GM10847 (cell line): ENCODE results near the gene PLD2.

Experiments
- POLR2A ChIP-seq: IDR thresholded peaks from 2 replicates; pipeline ENCODE4 v1.6.1; 2011; ENCODE audit not compliant: insufficient read length; ENCODE audit errors: extremely low read depth

The PLD2 gene

GRCh38 chr17:4839965-4840892 lies 33.3 kb downstream of the PLD2 start:
- TF ChIP-seq POLR2A: no peak

- no peak for TF ChIP-seq POLR2A
These were observed 33.9 kb downstream of the PLD2 start for GRCh38 chr17:4840893-4841242.

DNA sequence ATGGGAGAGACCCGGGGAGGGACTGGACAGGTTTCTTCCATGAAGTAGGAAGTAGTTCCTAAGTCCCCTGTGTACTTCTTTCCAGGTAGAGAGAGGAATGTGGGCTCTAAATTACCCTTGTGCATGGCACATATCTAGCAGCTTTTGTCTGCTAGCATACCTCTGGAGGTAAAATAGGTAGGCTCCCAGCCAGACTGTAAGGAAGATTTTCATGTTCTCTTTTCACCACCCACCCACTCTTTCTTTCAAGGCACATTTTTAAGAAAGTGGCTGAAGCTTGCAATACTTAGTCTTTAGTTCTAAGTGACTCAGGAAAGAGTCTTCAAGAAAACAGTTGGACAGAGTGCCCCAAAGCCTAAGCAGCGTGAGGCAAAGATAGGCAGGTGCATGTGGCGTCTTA lies 35.4 kb downstream of the PLD2 start:
- TF ChIP-seq POLR2A: no peak

- no peak for TF ChIP-seq POLR2A
These were observed 36.5 kb downstream of the PLD2 start for GRCh38 chr17:4843321-4844000.

GRCh38 chr17:4845118-4845517 lies 38.2 kb downstream of the PLD2 start:
- no peak for TF ChIP-seq POLR2A

DNA sequence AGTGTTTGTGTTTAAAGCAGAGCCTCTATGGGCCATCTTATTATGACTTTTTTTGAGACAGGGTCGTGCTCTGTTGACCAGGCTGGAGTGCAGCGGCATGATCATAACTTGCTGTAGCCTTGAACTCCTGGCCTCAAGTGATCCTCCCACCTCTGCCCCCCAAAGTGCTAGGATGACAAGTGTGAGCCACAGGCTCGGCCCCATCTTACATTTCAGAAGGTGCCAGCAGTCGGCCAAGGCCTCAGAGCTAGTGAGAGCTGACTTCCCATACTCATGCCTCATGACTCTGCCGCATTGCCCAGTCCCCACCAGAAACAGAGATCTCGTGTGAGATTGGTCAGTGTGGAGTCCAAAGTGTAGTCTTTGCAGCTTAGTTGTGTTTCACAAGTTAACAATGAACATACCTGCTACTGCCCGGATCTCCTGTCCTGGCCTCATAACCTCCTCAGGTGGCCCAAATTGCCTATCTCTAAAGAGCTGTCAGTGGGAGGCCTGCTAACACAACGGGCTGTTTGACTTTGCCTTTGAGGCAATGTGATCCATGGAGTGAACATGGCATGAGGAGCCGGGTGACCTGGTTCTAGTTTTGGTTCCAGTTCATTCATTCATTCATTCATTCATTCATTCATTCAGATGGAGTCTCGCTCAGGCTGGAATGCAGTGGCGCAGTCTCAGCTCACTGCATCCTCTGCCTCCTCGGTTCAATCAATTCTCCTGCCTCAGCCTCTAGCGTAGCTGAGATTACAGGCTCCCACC lies 39.9 kb downstream of the PLD2 start:
- TF ChIP-seq POLR2A: no peak

GRCh38 chr17:4849011-4849536 lies 42.1 kb downstream of the PLD2 start:
- no peak for TF ChIP-seq POLR2A

DNA sequence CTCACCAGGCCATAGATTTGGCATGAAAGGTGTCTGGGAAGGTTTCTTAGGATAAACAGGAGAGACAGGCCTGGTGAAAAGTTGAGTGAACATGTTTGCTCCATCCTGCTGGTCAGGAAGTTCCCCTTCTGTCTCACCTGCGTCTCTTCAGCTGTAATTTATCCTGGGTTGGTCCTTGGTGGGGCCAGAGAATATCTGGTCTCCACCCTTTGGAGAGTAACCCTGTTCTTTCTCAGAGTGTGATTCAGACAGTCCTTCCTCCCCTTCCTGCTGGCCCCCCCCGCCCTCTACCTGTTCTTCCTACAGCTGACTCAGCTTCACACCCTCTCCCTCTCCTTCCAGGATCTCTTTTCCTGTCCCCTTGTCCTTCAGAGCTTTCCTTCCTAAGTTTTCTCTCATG lies 43.3 kb downstream of the PLD2 start:
- TF ChIP-seq POLR2A: no peak

GRCh38 chr17:4851084-4851483 lies 44.1 kb downstream of the PLD2 start:
- no peak for TF ChIP-seq POLR2A

GRCh38 chr17:4852567-4853207 lies 45.7 kb downstream of the PLD2 start:
- no peak for TF ChIP-seq POLR2A

- TF ChIP-seq POLR2A: no peak
These were observed 46.3 kb downstream of the PLD2 start for GRCh38 chr17:4853208-4853671.

DNA sequence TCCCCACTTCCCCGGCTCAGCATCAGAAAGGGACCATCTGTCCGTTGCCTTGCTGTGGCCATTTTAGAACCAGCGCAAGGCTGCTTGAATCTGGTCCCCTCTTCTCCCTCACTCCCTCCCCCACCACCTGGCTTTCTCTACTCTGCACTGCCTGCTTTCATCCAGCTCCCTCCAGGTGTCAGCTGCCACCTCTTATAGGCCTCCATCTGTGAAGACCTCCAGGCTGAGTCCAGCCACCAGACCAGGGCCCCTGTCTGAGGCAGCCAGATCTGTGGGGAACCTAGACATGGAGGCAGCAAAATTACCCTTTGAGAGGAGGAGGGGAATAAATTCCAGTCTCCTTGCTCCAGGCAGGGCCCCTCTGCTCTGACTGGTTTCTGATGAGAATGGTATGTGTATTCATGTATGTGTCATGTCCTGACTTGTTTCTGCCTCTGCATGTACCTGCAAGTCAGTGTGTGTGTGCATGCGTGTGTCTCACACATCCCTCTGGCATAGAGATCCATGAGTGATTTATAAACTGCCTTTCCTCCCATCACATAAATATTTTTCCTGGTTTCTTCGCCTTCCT lies 47.2 kb downstream of the PLD2 start:
- no peak for TF ChIP-seq POLR2A

DNA sequence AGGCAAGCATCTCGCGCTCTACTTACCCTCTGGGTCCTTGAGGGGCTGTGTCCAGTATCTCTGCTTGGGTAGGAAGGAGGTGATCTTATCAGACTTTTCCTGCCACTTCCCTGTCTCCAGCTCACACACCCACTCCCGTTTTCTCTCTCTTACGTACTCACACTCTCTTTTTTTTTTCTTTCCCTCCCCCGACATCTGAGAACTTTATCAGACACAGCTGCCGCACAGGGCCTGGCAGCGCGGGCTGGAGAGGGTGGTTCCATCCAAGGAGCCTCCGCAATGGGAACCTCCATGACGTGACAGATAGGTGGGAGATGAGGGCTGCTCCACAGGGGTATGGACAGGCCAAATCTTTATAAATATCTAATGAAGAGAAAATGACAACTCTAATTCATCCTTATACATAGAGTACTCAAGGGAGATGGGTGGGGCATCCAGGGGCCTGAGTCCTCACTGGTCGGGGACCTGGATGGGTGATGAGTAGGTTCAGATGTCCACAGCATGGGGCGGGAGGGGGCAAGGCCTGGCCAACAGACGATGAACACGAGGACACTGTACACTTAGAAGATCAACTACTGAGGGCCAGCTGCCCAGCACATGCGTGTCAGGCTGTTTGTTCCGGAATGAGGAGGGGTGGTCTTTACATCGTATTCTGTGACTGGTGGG lies 49.5 kb downstream of the PLD2 start:
- no peak for TF ChIP-seq POLR2A

DNA sequence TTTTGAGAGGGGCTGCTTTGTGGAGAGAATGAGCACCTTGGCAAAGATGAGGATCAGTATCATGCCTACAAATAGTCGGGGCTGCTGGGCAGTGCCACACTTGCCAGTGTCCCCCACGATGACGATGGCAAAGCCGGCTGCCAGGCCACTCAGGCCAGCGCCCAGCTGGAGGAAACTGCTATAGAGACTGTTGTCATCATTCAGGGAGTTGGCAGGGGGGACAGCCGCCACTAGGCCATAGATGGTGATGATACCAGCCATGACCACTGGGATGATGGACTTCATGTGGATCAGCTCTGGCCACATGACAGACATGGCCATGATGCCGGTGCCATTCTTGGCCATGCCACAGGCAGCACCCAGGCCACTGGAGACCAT lies 50.0 kb downstream of the PLD2 start:
- no peak for TF ChIP-seq POLR2A
